ENCODE data around the gene FAM78B.

GRCh38 chr1:166114419-166114818 lies 52.4 kb downstream of the FAM78B start:
- TF ChIP-seq CTCF (IDR thresholded peaks at IDR 0.05; ENCODE audit: borderline replicate concordance, extremely low read depth, low read length, poor library complexity, severe bottlenecking) (no peak), EZH2 (IDR thresholded peaks at IDR 0.05; ENCODE audit: borderline replicate concordance, low read depth, low read length, severe bottlenecking) (no peak)

Data from DND-41 (cell line).